Lower leg skin (tissue), 3 donors: ENCODE results near the gene CLEC9A.

ENCODE experiments used
- CTCF ChIP-seq, 3 donors: fragments of 450-650 bp; IDR thresholded peaks; one replicate each; pipeline ENCODE4 v1.5.1; 2016; ENCODE audit warnings: antibody characterized with exemption in 3 of 3, mild to moderate bottlenecking in 3 of 3, moderate library complexity in 2 of 3
- POLR2A ChIP-seq, 2 donors: fragments of 450-650 bp; IDR thresholded peaks; one replicate each; pipeline ENCODE4 v1.6.1; 2016 to 2017; ENCODE audit warnings: antibody characterized with exemption in 2 of 2, mild to moderate bottlenecking in 1 of 2, moderate library complexity in 1 of 2

- TF ChIP-seq CTCF (IDR thresholded peaks at IDR 0.05) (no peak), POLR2A (IDR thresholded peaks at IDR 0.05) (no peak)
Measured at GRCh38 chr12:9991876-9992275, 38.6 kb upstream of the CLEC9A start.
